ENCODE results near the gene LAMA2. TPM values are rescaled to one million over a fixed set of nuclear protein-coding genes. Genes with fewer than 3 reads are reported as not detected.

Gene LAMA2
- total RNA-seq, 2 experiments from 2014 or later: 0.26 TPM; not detected in 1

DNA sequence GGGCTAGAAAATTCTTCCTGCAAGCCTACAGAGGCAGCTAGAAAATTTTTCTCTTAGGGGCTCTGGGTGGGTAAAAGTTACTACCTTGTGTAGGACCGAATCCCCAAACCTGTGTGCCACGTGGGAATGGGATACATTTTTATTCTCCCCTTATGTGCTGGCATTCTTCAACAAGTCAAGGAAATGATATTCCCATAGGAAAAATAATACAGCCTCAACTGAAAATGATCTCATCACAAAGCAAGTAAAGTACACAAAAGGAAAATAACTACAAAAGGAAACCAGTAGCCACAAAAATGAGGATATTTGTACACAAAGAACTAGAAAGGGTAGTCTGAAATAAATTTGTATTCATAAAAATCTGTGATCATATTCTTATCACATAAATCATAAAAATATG lies 298.1 kb downstream of the LAMA2 start:
- Mint-ChIP-seq H3K36me3 (ENCODE audit: low read depth) (no peaks in the 10 kb centered on the region), H3K9me3 (ENCODE audit: insufficient read depth) (no peaks in the 10 kb centered on the region), H3K4me3 (no peak overlapping the region), H3K27me3 (ENCODE audit: low read depth) (no peaks in the 10 kb centered on the region), H3K4me1 (ENCODE audit: low read depth) (no peaks in the 10 kb centered on the region), H3K27ac (no peak overlapping the region)
- CTCF ChIA-PET: no interaction called here
- POLR2A ChIA-PET: no interaction called here
- ATAC-seq (no peak), DNase-seq (no peak)

DNA sequence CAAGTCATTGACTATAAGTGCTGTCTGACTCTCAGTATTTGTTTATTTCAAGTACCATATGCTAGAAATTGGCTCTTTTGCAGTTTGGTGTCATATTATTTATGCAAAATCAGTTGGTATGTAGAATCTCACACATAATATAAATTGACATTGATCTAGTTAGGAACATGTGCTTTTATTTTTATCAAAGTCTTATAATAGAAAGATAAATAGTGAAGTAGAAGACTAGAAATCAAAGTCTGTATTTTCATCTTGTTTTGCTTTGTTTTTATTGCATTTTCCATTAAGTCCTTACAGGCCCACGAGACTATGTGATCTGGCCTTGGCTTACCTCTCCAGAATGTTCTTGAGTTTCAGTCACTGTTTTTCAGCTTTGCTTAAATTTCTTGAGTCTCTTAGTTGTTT lies 300.3 kb downstream of the LAMA2 start:
- Mint-ChIP-seq H3K27ac (no peak overlapping the region), H3K4me1 (ENCODE audit: low read depth) (no peaks in the 10 kb centered on the region), H3K4me3 (no peak overlapping the region), H3K27me3 (ENCODE audit: low read depth) (no peaks in the 10 kb centered on the region), H3K36me3 (ENCODE audit: low read depth) (no peaks in the 10 kb centered on the region), H3K9me3 (ENCODE audit: insufficient read depth) (no peaks in the 10 kb centered on the region)
- ChIA-PET CTCF (no interaction called here), POLR2A (no interaction called here)
- ATAC-seq (no peak), DNase-seq (no peak)

DNA sequence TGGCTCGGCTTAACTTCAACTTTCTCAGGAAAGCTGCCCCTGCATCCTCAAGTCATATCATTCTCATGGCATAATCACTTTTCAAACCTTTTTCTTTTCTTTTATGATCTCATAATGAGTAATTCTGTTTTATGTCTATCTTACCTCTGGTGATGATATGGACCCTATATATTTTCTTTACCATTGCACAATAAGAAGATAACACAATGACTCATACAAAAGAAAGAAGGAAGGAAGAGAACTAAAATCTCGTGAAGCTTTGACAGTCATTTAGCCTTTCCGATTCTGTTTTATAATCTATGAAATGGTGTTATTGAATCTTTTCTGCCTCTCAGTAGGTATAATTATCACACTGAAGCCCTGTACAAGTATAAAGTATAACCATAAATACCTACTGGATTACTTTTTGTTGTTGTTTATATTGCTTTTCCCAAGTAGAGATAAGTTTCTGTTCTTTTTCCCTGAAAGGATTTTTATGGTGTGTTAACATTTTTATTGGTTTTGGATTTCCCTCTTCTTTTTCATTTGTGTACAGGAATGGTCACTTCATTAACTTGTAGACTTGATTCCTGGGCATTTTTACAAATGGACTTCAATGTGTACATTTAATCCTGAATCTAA lies 300.9 kb downstream of the LAMA2 start:
- H3K4me3 Mint-ChIP-seq: no peak overlapping the region
- no peaks in the 10 kb centered on the region for H3K36me3 Mint-ChIP-seq (ENCODE audit: low read depth)
- ChIA-PET CTCF (no interaction called here), POLR2A (no interaction called here)
- DNase-seq: no peak
- no peaks in the 10 kb centered on the region for H3K9me3 Mint-ChIP-seq (ENCODE audit: insufficient read depth)
- no peak overlapping the region for H3K27ac Mint-ChIP-seq
- H3K27me3 Mint-ChIP-seq (ENCODE audit: low read depth): no peaks in the 10 kb centered on the region
- ATAC-seq: no peak
- H3K4me1 Mint-ChIP-seq (ENCODE audit: low read depth): no peaks in the 10 kb centered on the region

DNA sequence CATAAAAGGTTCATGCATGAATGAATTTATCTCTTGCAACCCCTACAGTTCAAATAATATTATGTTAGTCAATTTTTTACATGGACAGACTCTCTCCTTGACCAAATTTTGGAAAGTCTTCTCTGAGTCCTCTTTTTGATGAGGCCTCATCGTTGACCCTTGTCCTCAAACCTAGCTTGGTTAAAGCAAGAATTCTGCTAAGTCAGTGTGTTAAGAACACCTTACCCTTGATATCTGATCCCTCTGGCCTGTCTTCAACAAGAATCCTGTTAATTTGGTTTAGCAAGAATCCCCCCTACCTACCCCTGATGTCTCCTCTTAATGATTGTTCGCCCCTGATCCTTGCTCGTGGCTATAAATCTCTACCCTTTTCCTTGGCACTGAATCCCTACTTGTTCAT lies 301.4 kb downstream of the LAMA2 start:
- H3K4me1 Mint-ChIP-seq (ENCODE audit: low read depth): no peaks in the 10 kb centered on the region
- POLR2A ChIA-PET: no interaction called here
- no peaks in the 10 kb centered on the region for H3K36me3 Mint-ChIP-seq (ENCODE audit: low read depth)
- H3K27me3 Mint-ChIP-seq (ENCODE audit: low read depth): no peaks in the 10 kb centered on the region
- ATAC-seq (no peak), DNase-seq (no peak)
- no peak overlapping the region for H3K4me3 Mint-ChIP-seq
- CTCF ChIA-PET: no interaction called here
- no peak overlapping the region for H3K27ac Mint-ChIP-seq
- H3K9me3 Mint-ChIP-seq (ENCODE audit: insufficient read depth): no peaks in the 10 kb centered on the region

DNA sequence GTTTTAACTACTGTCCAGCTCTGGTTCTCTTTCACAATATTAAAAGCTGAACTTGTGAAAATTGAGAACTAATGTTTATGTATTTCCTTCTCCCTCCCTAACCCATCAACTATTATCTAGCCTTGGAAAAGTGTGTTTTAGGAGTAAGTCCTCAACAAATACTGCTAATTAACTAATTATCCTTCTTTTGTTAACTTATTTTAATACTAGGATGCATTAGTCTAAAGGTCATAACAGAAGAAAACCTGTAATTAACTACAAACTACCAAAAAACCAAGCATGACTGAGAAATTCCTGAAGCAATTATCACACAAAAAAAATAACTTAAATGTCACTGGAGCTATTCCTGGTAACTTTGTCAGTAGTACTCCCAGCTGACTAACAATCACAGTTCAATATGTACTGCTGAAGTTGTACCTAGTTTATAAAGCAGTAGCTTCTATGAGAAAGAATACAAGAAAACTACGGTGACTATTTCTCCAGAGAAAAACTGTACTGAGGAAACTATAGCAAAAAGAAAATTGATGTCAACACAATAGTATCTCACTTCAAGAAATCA lies 301.9 kb downstream of the LAMA2 start:
- H3K27ac Mint-ChIP-seq: no peak overlapping the region
- no peak overlapping the region for H3K4me3 Mint-ChIP-seq
- H3K36me3 Mint-ChIP-seq (ENCODE audit: low read depth): no peaks in the 10 kb centered on the region
- ATAC-seq (no peak), DNase-seq (no peak)
- ChIA-PET CTCF (no interaction called here), POLR2A (no interaction called here)
- no peaks in the 10 kb centered on the region for H3K27me3 Mint-ChIP-seq (ENCODE audit: low read depth)
- no peaks in the 10 kb centered on the region for H3K4me1 Mint-ChIP-seq (ENCODE audit: low read depth)
- no peaks in the 10 kb centered on the region for H3K9me3 Mint-ChIP-seq (ENCODE audit: insufficient read depth)

DNA sequence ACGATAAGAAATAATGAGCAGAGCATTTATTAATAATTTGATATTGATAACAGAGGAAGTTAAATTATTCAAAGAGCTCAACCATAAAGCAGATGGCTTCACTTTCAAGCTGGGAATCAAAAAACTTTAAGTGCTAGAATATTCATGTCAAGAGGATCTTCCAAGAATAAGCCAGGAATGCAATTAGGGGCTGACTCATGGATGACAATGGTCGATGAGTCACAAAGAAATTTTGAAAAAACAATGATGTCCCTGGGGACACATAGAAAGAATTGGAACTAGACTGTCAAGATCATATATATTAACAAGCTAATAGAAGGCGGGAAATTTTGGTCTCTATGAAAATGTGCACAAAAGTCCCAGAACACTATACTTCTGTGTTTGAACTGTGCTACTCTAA lies 304.1 kb downstream of the LAMA2 start:
- no peaks in the 10 kb centered on the region for H3K4me1 Mint-ChIP-seq (ENCODE audit: low read depth)
- POLR2A ChIA-PET: no interaction called here
- no peaks in the 10 kb centered on the region for H3K9me3 Mint-ChIP-seq (ENCODE audit: insufficient read depth)
- H3K27me3 Mint-ChIP-seq (ENCODE audit: low read depth): no peaks in the 10 kb centered on the region
- no peak for DNase-seq
- ATAC-seq: no peak
- H3K4me3 Mint-ChIP-seq: no peak overlapping the region
- H3K36me3 Mint-ChIP-seq (ENCODE audit: low read depth): no peaks in the 10 kb centered on the region
- CTCF ChIA-PET: no interaction called here
- H3K27ac Mint-ChIP-seq: no peak overlapping the region

DNA sequence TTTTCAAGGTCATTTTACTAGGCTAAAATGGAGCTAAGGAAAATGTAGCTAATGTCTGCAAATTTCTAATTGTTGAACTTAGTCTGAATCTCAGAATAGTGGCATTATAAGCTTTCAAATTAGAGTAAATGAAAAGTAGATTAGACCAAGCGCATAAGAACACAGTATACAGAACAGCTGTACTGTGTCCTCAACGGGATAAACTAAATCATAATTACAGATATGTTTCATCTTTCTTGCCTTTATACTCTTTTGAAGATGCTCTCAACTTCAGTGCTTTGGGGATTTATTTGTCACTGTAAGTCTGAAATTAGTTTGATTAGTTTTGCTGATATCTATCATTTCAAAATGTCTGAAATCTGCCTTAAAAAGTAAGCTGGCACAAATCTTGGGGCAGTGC lies 305.4 kb downstream of the LAMA2 start:
- H3K4me1 Mint-ChIP-seq (ENCODE audit: low read depth): no peaks in the 10 kb centered on the region

DNA sequence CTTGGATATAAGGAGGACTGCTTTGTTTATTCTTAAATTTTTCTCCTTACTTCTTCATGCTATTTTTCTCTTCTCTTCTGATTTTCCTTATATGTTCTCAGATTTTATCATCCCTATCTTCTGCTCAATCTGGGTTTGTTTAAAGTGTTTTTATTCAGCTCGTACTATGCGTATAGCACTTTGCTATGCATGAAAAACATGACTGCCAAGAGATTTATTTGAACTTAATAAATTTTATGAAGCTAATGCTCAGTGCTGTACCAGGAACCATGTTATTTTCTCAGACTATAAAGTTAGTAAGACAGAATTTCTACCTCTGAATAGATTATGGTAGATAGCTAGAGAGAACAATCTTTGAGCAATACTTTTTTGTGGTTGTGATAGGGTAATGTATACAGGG lies 305.9 kb downstream of the LAMA2 start:
- Mint-ChIP-seq H3K4me1 (ENCODE audit: low read depth) (no peaks in the 10 kb centered on the region), H3K4me3 (no peak overlapping the region), H3K27ac (no peak overlapping the region), H3K36me3 (ENCODE audit: low read depth) (no peaks in the 10 kb centered on the region), H3K27me3 (ENCODE audit: low read depth) (no peaks in the 10 kb centered on the region), H3K9me3 (ENCODE audit: insufficient read depth) (no peaks in the 10 kb centered on the region)
- ChIA-PET CTCF (no interaction called here), POLR2A (no interaction called here)
- no peak for ATAC-seq
- DNase-seq: no peak

More for the DNA sequence above, 305.4 kb downstream of the LAMA2 start:
- POLR2A ChIA-PET: no interaction called here
- ATAC-seq (no peak), DNase-seq (no peak)
- Mint-ChIP-seq H3K4me3 (no peak overlapping the region), H3K9me3 (ENCODE audit: insufficient read depth) (no peaks in the 10 kb centered on the region), H3K36me3 (ENCODE audit: low read depth) (no peaks in the 10 kb centered on the region), H3K27me3 (ENCODE audit: low read depth) (no peaks in the 10 kb centered on the region), H3K27ac (no peak overlapping the region)
- CTCF ChIA-PET: interaction anchor here (0.7 kb wide), 1 partner anchor 176 kb away, joined by 3 read pairs; no protein-coding TSS in a partner anchor

DNA sequence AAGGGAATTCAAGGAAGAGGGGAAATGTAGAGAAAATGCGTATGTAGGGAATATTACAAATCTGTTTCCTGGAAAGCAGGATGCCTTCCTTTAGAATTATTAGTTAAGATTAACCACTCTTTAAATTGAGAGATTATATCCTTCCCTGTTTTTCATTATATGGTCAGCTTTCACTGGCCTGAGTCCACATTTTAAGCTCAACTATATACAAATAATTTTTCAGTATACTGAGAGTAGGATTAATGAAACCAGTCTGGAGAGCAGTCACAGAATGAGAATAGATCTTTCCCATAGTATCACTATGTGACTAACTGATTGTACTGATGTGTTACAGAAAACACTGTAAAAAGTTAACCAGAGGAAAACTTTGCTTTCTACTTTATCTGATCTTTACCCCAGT lies 306.3 kb downstream of the LAMA2 start:
- ATAC-seq (no peak), DNase-seq (no peak)
- no peaks in the 10 kb centered on the region for H3K36me3 Mint-ChIP-seq (ENCODE audit: low read depth)
- ChIA-PET POLR2A (no interaction called here), CTCF (no interaction called here)
- H3K27me3 Mint-ChIP-seq (ENCODE audit: low read depth): no peaks in the 10 kb centered on the region
- no peaks in the 10 kb centered on the region for H3K9me3 Mint-ChIP-seq (ENCODE audit: insufficient read depth)
- no peak overlapping the region for H3K4me3 Mint-ChIP-seq
- H3K4me1 Mint-ChIP-seq (ENCODE audit: low read depth): no peaks in the 10 kb centered on the region
- no peak overlapping the region for H3K27ac Mint-ChIP-seq

DNA sequence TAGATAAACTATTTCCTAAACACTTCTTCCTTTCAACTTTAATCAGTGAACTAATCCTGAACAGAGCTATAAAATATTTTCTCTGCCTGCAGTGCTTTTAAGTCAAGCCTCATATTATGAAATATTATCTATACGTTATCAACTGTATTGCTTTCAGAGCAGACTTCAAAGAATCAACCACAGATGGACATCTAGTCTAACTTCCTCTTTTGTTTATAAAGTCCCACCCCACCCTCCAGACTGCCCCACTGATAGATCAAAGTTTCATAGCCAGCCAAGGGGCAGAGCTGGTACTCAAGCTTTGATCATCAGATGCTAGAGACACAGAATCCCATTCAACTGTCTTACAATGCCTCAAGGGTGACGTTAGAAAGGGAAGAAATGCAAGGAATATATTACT lies 308.3 kb downstream of the LAMA2 start:
- DNase-seq: no peak
- H3K36me3 Mint-ChIP-seq (ENCODE audit: low read depth): no peaks in the 10 kb centered on the region
- no peaks in the 10 kb centered on the region for H3K4me1 Mint-ChIP-seq (ENCODE audit: low read depth)
- no peaks in the 10 kb centered on the region for H3K27me3 Mint-ChIP-seq (ENCODE audit: low read depth)
- ChIA-PET POLR2A (no interaction called here), CTCF (no interaction called here)
- no peak overlapping the region for H3K27ac Mint-ChIP-seq
- no peak for ATAC-seq
- H3K4me3 Mint-ChIP-seq: no peak overlapping the region
- no peaks in the 10 kb centered on the region for H3K9me3 Mint-ChIP-seq (ENCODE audit: insufficient read depth)

DNA sequence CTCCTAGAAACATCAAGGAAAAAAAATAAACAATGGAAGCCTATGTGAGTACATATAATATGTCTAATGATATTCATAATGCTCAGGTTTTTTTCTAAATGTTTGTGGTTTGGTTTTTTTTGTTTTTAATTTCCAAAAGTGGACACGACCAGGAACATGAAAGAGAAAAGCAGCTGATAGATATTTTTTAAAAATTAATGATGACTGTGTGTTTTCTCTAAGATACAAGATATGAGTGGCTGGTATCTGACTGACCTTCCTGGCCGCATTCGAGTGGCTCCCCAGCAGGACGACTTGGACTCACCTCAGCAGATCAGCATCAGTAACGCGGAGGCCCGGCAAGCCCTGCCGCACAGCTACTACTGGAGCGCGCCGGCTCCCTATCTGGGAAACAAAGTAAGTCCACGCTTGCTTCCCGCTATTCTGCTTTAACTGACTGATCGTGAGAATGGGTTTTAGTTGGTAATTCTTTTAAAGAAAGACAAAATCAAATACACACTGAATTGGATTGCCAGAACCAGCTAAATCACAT lies 309.6 kb downstream of the LAMA2 start:
- Mint-ChIP-seq H3K4me3 (no peak overlapping the region), H3K27ac (no peak overlapping the region), H3K27me3 (ENCODE audit: low read depth) (peaks cover 2% of the 10 kb centered on the region), H3K36me3 (ENCODE audit: low read depth) (no peaks in the 10 kb centered on the region), H3K4me1 (ENCODE audit: low read depth) (no peaks in the 10 kb centered on the region), H3K9me3 (ENCODE audit: insufficient read depth) (no peaks in the 10 kb centered on the region)
- ChIA-PET CTCF (no interaction called here), POLR2A (no interaction called here)
- DNase-seq (no peak), ATAC-seq (no peak)

DNA sequence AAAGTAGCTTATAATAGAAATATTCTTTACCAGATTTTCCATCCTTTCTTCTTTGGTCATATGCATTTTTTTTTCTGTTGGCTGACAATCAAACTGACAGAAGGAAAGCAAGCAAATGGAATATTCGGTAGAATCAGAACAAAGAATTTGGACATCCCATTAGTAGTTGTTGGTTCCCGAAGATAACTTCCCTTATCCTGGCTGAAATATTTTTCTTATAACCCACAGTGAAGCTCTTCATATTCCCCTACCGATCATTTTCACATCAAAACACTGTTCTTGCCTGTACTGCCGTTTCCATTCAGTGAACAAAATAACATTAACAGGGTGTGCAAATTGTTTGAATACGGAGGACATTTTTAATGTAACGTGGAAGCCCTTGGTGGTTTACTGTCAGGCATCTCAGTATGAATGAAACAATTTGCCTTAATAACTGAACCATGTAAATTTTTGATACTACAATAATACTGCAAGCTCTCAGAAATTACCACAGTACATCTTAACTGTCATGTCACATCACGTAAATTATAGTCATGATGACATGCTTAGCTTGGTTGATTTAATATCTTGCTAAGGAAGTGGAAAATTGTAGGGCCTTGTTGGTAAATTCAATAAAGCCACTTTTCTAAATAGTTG lies 311.5 kb downstream of the LAMA2 start:
- Mint-ChIP-seq H3K27ac (no peak overlapping the region), H3K4me3 (no peak overlapping the region), H3K36me3 (ENCODE audit: low read depth) (no peaks in the 10 kb centered on the region), H3K27me3 (ENCODE audit: low read depth) (peaks cover 2% of the 10 kb centered on the region), H3K4me1 (ENCODE audit: low read depth) (no peaks in the 10 kb centered on the region), H3K9me3 (ENCODE audit: insufficient read depth) (no peaks in the 10 kb centered on the region)
- ChIA-PET POLR2A (no interaction called here), CTCF (no interaction called here)
- DNase-seq: no peak
- ATAC-seq: no peak

DNA sequence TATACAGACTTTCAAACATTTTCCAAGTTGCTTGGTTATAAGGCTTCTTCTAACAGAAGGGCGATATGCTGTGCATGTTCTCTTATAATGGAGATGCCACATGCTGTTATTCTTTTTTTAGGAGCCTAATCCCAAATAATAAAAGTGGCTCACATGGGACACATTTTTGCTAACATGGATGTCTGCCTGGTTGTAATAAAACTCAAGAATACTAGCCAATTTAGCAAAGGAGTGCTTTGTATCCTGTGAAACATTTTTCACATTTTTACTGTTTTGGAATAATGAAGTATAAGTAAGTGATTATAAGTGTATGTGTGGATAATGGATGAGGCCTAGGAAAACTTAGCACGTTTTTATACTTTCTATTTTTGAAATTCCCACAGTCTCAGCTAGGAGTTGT lies 312.2 kb downstream of the LAMA2 start:
- H3K4me3 Mint-ChIP-seq: no peak overlapping the region
- no peak for ATAC-seq

More for the DNA sequence above, 312.2 kb downstream of the LAMA2 start:
- Mint-ChIP-seq H3K4me1 (ENCODE audit: low read depth) (no peaks in the 10 kb centered on the region), H3K27ac (no peak overlapping the region), H3K9me3 (ENCODE audit: insufficient read depth) (no peaks in the 10 kb centered on the region), H3K27me3 (ENCODE audit: low read depth) (peaks cover 2% of the 10 kb centered on the region), H3K36me3 (ENCODE audit: low read depth) (no peaks in the 10 kb centered on the region)
- CTCF ChIA-PET: no interaction called here
- POLR2A ChIA-PET: no interaction called here
- no peak for DNase-seq

All from activated CD8-positive, alpha-beta T cell treated with anti-CD3 and anti-CD28 coated beads, Interleukin-2, amount 10 ng/mL, durations not matched to agents 7 days and 5 days (primary cell).